H9 (cell line): ENCODE measurements around the gene SLC17A1. TPM values are rescaled to one million over a fixed set of nuclear protein-coding genes. Genes with fewer than 3 reads are reported as not detected.

ENCODE experiments used
- DNase-seq: peaks from one replicate; pipeline ENCODE4 v3.0.0-alpha.2; 2017
- H2AFZ ChIP-seq: one replicate; pipeline ENCODE4 v1.6.1; 2013; ENCODE audit warnings: mild to moderate bottlenecking, low read length, control low read depth, moderate library complexity
- H2AK5ac ChIP-seq: 2 replicates; pipeline ENCODE4 v1.6.1; 2013; ENCODE audit warnings: low read length, control low read depth, mixed read lengths; ENCODE audit not compliant: insufficient read length
- H2BK120ac ChIP-seq: one replicate; pipeline ENCODE4 v1.6.1; 2013; ENCODE audit warnings: low read depth, mild to moderate bottlenecking, low read length, control low read depth, inconsistent platforms; ENCODE audit not compliant: poor library complexity, severe bottlenecking
- H2BK12ac ChIP-seq: 2 replicates; pipeline ENCODE4 v1.6.1; 2013; ENCODE audit warnings: low read length, control low read depth, mixed read lengths, low read depth; ENCODE audit not compliant: insufficient read length
- H2BK15ac ChIP-seq: 2 replicates; pipeline ENCODE4 v1.6.1; 2013; ENCODE audit warnings: low read depth, low read length, control low read depth
- H2BK20ac ChIP-seq: one replicate; pipeline ENCODE4 v1.6.1; 2013; ENCODE audit warnings: low read depth, mild to moderate bottlenecking, low read length, control low read depth, inconsistent platforms; ENCODE audit not compliant: poor library complexity, severe bottlenecking
- H2BK5ac ChIP-seq: 2 replicates; pipeline ENCODE4 v1.6.1; 2013; ENCODE audit warnings: low read length, control low read depth, mixed read lengths; ENCODE audit not compliant: insufficient read length
- H3K14ac ChIP-seq: 2 replicates; pipeline ENCODE4 v1.6.1; 2013; ENCODE audit warnings: low read length, control low read depth; ENCODE audit not compliant: insufficient read depth
- H3K18ac ChIP-seq: 2 replicates; pipeline ENCODE4 v1.6.1; 2013; ENCODE audit warnings: low read depth, mild to moderate bottlenecking, mixed read lengths, low read length, control low read depth; ENCODE audit not compliant: insufficient read length
- H3K23ac ChIP-seq: 2 replicates; pipeline ENCODE4 v1.6.1; 2013; ENCODE audit warnings: low read length, control low read depth, mixed read lengths, low read depth; ENCODE audit not compliant: insufficient read length
- H3K23me2 ChIP-seq: 2 replicates; pipeline ENCODE4 v1.6.1; 2013; ENCODE audit warnings: low read depth, mild to moderate bottlenecking, mixed read lengths, low read length, control low read depth; ENCODE audit not compliant: insufficient read length, poor library complexity, severe bottlenecking
- H3K27ac ChIP-seq: 2 replicates; pipeline ENCODE4 v1.5.1; 2013; ENCODE audit warnings: low read length, control low read depth, mixed read lengths, low read depth; ENCODE audit not compliant: insufficient read length
- H3K27me3 ChIP-seq: 2 replicates; pipeline ENCODE4 v1.6.1; 2013; ENCODE audit warnings: low read length, control low read depth, inconsistent platforms; ENCODE audit not compliant: insufficient read depth
- H3K4ac ChIP-seq: 2 replicates; pipeline ENCODE4 v1.6.1; 2013; ENCODE audit warnings: low read depth, mild to moderate bottlenecking, control low read depth, inconsistent platforms, low read length, moderate library complexity
- H3K4me1 ChIP-seq: 2 replicates; pipeline ENCODE4 v1.6.1; 2013; ENCODE audit warnings: low read length, control low read depth, inconsistent platforms; ENCODE audit not compliant: insufficient read depth
- H3K4me2 ChIP-seq: 2 replicates; pipeline ENCODE4 v1.6.1; 2013; ENCODE audit warnings: low read length, control low read depth, mixed read lengths; ENCODE audit not compliant: insufficient read length, insufficient read depth
- H3K56ac ChIP-seq: 2 replicates; pipeline ENCODE4 v1.6.1; 2013; ENCODE audit warnings: low read depth, mild to moderate bottlenecking, mixed read lengths, low read length, control low read depth; ENCODE audit not compliant: insufficient read length
- H3K79me1 ChIP-seq: 2 replicates; pipeline ENCODE4 v1.6.1; 2013; ENCODE audit warnings: low read depth, mild to moderate bottlenecking, moderate library complexity, low read length, control low read depth, inconsistent platforms; ENCODE audit not compliant: insufficient read depth, poor library complexity, severe bottlenecking
- H3K79me2 ChIP-seq: 2 replicates; pipeline ENCODE4 v1.6.1; 2013; ENCODE audit warnings: low read length, control low read depth, inconsistent platforms; ENCODE audit not compliant: insufficient read depth
- H3K9ac ChIP-seq: 2 replicates; pipeline ENCODE4 v1.6.1; 2013; ENCODE audit warnings: low read length, control low read depth, mixed read lengths; ENCODE audit not compliant: insufficient read length; ENCODE audit errors: extremely low read depth
- H3K9me3 ChIP-seq: one replicate; pipeline ENCODE4 v1.6.1; 2013; ENCODE audit warnings: low read depth, low read length, inconsistent platforms; ENCODE audit not compliant: control insufficient read depth
- H3T11ph ChIP-seq: one replicate; pipeline ENCODE4 v1.6.1; 2013; ENCODE audit warnings: mild to moderate bottlenecking, low read length, control low read depth, inconsistent platforms
- H4K20me1 ChIP-seq: one replicate; pipeline ENCODE4 v1.6.1; 2013; ENCODE audit not compliant: control insufficient read depth, insufficient read length, insufficient read depth
- H4K5ac ChIP-seq: 2 replicates; pipeline ENCODE4 v1.6.1; 2013; ENCODE audit warnings: low read depth, mild to moderate bottlenecking, mixed read lengths, low read length, control low read depth; ENCODE audit not compliant: insufficient read length
- H4K8ac ChIP-seq: replicated peaks from 2 replicates; pipeline ENCODE4 v1.6.1; 2013; ENCODE audit warnings: low read length, control low read depth, mixed read lengths, low read depth; ENCODE audit not compliant: insufficient read length
- H4K91ac ChIP-seq: 2 replicates; pipeline ENCODE4 v1.6.1; 2013; ENCODE audit warnings: low read depth, mild to moderate bottlenecking, moderate library complexity, mixed read lengths, low read length, control low read depth; ENCODE audit not compliant: insufficient read length
- H3K27ac Mint-ChIP-seq, 3 experiments: 2 replicates in 2 of 3; 3 replicates in 1 of 3; pipeline ENCODE4 v1.8.0; 2020 to 2021; ENCODE audit warnings: mixed read lengths in 3 of 3, mild to moderate bottlenecking in 1 of 3, moderate library complexity in 1 of 3
- H3K27me3 Mint-ChIP-seq: 2 replicates; pipeline ENCODE4 v1.8.0; 2021; ENCODE audit warnings: low read depth, mild to moderate bottlenecking, moderate library complexity, mixed read lengths
- H3K36me3 Mint-ChIP-seq, 3 experiments: 2 replicates in 2 of 3; 3 replicates in 1 of 3; pipeline ENCODE4 v1.8.0; 2020 to 2021; ENCODE audit warnings: low read depth in 3 of 3, mixed read lengths in 3 of 3; ENCODE audit not compliant: insufficient read depth in 1 of 3
- H3K4me1 Mint-ChIP-seq, 2 experiments: 2 replicates each; pipeline ENCODE4 v1.8.0; 2020; ENCODE audit warnings: mixed read lengths in 2 of 2
- H3K4me3 Mint-ChIP-seq, 2 experiments: 2 replicates in 1 of 2; 3 replicates in 1 of 2; pipeline ENCODE4 v1.8.0; 2020 to 2021; ENCODE audit warnings: mild to moderate bottlenecking in 2 of 2, mixed read lengths in 2 of 2, moderate library complexity in 1 of 2
- H3K9me3 Mint-ChIP-seq, 2 experiments: 2 replicates in 1 of 2; 3 replicates in 1 of 2; pipeline ENCODE4 v1.8.0; 2020; ENCODE audit warnings: mild to moderate bottlenecking in 2 of 2, mixed read lengths in 2 of 2, moderate library complexity in 1 of 2
- CTCF ChIP-seq: fragments of 200-600 bp; sonication (generic); conservative IDR thresholded peaks from 3 replicates; pipeline ENCODE4 v1.8.0; 2021; ENCODE audit warnings: antibody characterized with exemption, mild to moderate bottlenecking
- WGBS: extraction: QIAGEN DNeasy Blood & Tissue Kit; methylation state at CpG from one replicate; pipeline ENCODE4 v1.1.7; 2013; ENCODE audit warnings: missing lambda C conversion rate, low lambda C conversion rate, mixed read lengths; ENCODE audit not compliant: insufficient read length; ENCODE audit errors: extremely low coverage; 5-methylcytosine and 5-hydroxymethylcytosine counted together
- total RNA-seq: library from RNA; stranded (reverse); gene quantifications from 2 replicates; pipeline ENCODE4 v1.2.1, GENCODE V29; 2021

SLC17A1 gene
- total RNA-seq, 1 experiment from 2014 or later = not detected

DNA sequence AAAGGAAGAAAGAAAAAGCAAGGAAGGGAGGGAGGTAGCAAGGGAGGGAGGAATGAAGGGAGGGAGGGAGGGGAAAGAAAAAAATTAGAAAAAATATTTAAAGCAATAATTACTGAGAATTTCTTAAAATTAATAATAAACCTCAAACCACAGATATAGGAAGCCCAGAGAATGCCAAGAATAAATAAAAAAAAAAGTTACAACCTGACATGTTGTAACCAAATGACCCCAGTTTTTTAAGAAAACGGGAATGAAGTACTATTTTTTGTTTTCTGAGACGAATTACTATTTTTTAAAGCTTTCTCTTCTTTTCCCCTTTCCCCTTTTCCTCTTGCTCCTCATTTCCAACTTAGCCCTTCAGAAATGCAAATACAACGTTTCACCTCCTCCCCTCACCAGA is 16.7 kb downstream of the SLC17A1 start:
- no peak overlapping the region for H3K18ac ChIP-seq

More for the DNA sequence above, 16.7 kb downstream of the SLC17A1 start:
- Histone ChIP-seq H3K4ac (no peak overlapping the region), H4K20me1 (no peaks in the 10 kb centered on the region), H4K5ac (no peak overlapping the region), H3K79me1 (no peaks in the 10 kb centered on the region), H3K79me2 (no peaks in the 10 kb centered on the region), H2BK15ac (no peak overlapping the region), H3K27me3 (no peaks in the 10 kb centered on the region), H2BK12ac (no peak overlapping the region), H3K56ac (no peak overlapping the region), H3K4me1 (0 out of 2 replicates have a peak, but pooled peaks cover 2% of the 10 kb centered on the region), H4K91ac (no peak overlapping the region), H3K9me3 (no peaks in the 10 kb centered on the region), H2AFZ (no peak overlapping the region), H3K27ac (no peak overlapping the region), H2BK20ac (no peak overlapping the region), H3K23me2 (no peaks in the 10 kb centered on the region), H3K14ac (no peak overlapping the region), H2BK5ac (no peak overlapping the region), H4K8ac (no peak overlapping the region), H3K23ac (no peak overlapping the region), H2AK5ac (no peak overlapping the region), H3K9ac (no peak overlapping the region), H2BK120ac (no peak overlapping the region), H3T11ph (no peak overlapping the region), H3K4me2 (no peak overlapping the region)
- H3K36me3 Mint-ChIP-seq = no peaks in the 10 kb centered on the region; a peak in 1 of 7 replicates
- H3K4me1 Mint-ChIP-seq = peaks cover 15 to 18% of the 10 kb centered on the region in 2 experiments
- no CpG with 5 or more reads among the region's 3 CpGs for WGBS
- no peak overlapping the region for H3K27ac Mint-ChIP-seq
- no peak for DNase-seq
- no peaks in the 10 kb centered on the region for H3K9me3 Mint-ChIP-seq
- peaks cover 1% of the 10 kb centered on the region; the same call in 1 of the 2 replicates for H3K27me3 Mint-ChIP-seq
- TF ChIP-seq CTCF = no peak
- no peak overlapping the region for H3K4me3 Mint-ChIP-seq
